Stimulated activated CD4-positive, alpha-beta T cell treated with anti-CD3 and anti-CD28 coated beads, Interleukin-1b, Interleukin-23, amount 100 ng/mL, for 24 hours (primary cell): ENCODE data around the gene SLC44A1.

Source experiments
- DNase-seq, 4 experiments: peaks; one replicate each; pipeline ENCODE4 v3.0.0-alpha.2; 2020; ENCODE audit warnings: low read depth in 4 of 4, low spot score in 1 of 4

The SLC44A1 gene

DNA sequence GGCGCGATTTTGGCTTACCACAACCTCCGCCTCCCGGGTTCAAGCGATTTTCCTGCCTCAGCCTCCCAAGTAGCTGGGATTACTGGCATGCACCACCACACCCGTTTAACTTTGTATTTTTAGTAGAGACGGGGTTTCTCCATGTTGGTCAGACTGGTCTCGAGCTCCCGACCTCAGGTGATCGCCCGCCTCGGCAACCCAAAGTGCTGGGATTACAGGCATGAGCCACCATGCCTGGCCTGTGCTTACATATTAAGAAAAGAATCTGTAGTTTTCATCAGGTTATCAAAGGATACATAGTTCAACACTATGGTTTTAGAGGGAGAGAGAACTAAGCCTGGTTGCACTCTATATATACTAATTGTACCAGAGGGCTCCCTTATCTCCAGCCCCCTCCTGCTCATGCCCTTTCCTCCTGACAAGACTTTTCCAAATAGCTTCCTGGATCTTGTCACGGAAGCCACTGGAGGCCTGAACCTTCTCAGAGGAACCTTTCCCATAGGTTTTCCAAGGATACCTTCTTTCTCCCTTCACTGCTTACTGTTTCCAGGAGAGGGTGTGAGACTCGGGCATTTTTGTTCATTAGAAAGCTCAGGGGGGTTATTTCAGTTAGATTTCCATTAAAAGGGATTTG lies 53.1 kb downstream of the SLC44A1 start:
- no peak for DNase-seq

- DNase-seq: no peak
Observed at GRCh38 chr9:105299190-105299854, 54.9 kb downstream of the SLC44A1 start.

GRCh38 chr9:105302728-105303127 lies 58.3 kb downstream of the SLC44A1 start:
- DNase-seq: no peak

- DNase-seq: no peak
Observed at GRCh38 chr9:105305856-105306255, 61.4 kb downstream of the SLC44A1 start.

- DNase-seq: no peak
Observed at GRCh38 chr9:105306351-105307140, 62.1 kb downstream of the SLC44A1 start.

DNA sequence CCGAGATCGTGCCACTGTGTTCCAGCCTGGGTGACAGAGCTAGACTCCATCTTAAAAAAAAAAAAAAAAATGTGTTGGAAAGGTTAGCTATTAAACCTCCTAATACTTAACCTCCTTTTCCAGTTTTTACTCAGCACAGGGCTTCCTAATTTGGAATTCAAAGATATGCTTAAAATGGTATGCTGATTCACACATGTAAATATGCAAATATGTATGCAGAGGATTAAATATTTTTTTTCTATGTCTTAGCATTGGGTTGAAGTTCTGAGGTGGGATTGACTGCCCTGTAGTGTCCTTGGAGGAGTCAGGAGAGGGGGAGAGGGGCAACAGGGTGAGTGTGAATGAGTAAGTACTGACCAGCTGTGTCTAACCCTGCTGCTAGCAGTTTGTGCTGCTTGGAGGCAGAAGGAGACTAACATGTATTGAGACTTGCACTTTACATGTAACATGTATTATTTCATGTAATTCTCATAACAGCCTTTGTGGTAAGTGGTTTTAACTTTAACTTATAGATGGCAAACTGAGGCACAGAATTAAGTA lies 63.2 kb downstream of the SLC44A1 start:
- DNase-seq: no peak

GRCh38 chr9:105308461-105309341 lies 64.2 kb downstream of the SLC44A1 start:
- no peak for DNase-seq

DNA sequence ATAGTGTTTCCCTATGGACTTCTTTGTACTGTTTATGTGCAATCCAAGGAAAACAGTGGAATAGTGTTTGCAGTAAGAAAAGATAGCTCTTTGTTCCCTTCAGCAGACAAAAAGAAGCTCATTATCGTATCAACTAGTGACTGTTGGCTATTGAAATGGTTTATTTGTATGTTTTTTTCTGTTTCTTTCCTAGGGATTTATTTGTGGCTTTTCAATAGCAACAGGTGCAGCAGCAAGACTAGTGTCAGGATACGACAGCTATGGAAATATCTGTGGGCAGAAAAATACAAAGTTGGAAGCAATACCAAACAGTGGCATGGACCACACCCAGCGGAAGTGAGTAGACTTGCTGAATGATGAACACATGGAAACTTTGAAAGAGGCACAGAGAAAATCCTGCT lies 65.1 kb downstream of the SLC44A1 start:
- no peak for DNase-seq

DNA sequence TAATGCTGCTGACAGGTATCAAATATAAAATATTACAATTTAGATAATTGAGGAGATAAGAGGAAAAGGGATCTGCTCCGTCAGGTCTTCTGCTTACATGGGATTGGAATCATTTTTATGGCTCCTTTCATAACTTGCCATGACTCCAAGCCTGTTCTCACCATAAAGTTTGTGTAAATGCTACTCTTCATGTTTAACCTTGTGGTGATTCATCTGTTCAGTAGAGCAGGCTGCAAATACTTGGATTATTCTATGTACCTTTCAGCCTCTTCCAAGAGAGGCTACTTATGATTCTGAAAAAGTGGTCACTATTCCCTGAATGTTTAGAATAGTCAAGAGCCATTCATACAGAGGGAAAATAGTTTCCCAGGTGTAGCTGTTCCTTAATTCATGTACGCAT lies 66.9 kb downstream of the SLC44A1 start:
- no peak for DNase-seq

DNA sequence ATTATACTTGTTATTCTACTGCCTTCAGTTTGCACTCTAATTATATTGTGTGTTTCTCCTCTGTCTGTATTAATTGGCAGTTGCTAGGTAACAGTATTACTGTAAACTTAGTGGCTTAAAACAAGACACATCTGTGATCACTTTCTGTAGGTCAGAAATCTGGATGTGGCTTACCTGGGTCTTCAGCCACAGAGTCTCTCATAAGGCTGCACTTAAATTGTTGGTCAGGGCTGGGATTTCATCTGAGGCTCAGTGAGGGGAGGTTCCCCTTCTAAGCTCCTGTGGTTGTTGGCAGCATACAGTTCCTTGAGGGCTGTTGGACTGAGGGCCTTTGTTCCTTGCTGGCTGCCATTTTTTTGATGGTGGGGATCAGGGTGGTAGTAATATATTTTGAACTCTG lies 68.8 kb downstream of the SLC44A1 start:
- DNase-seq: no peak

GRCh38 chr9:105316703-105317102 lies 72.3 kb downstream of the SLC44A1 start:
- DNase-seq: no peak

DNA sequence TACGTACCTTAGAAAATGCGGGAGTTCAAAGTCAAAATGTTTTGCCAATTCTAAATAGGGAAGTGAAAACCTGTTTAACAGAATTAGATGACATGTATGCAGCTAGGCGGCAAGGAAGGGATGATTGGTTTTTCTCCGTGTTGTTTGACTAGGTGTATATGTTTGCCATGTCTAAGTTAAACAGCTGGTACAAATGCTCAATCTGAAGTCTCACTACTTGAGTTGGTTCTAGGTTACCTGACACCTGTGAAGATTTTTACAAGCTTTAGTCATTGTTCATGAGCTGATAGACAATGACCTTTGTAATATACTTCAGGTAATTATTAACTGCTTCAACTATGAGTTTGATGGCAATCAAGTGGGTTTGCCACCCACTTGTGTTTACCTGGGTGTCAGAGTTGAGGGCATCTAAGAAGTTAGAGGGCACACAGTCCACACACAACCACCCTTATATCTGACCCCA lies 74.3 kb downstream of the SLC44A1 start:
- no peak for DNase-seq

DNA sequence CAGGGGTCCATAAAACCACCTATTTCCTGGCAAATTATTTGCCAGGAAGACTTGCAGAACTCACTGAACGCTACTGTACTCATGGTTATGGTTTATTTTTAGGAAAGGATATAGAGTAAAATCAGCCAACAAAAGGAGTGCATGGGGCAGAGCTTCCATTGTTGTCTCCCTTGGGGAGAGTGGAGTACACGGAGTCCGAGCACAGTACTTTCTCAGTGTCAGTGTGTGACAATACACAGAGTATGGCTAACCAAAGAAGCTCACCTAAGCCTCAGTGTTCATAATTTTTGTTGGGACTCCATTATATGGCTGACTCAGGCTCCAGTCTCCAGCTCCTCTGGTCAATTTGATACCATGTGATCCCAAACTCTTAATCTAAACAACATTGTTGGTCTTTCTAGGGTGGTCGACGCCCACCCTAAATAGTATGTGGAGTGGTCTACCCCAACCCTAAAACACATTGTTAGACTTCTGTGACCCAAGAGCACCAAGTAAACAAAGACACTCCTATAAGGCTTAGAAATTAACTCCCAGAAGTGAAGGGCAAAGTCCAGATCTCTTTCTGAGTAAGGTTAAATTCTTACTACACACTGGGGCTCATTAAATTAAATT lies 74.9 kb downstream of the SLC44A1 start:
- no peak for DNase-seq

GRCh38 chr9:105320568-105320967 lies 76.1 kb downstream of the SLC44A1 start:
- DNase-seq: no peak

GRCh38 chr9:105328296-105328695 lies 83.8 kb downstream of the SLC44A1 start:
- DNase-seq: no peak

GRCh38 chr9:105328872-105329718 lies 84.6 kb downstream of the SLC44A1 start:
- no peak for DNase-seq

- no peak for DNase-seq
Observed at GRCh38 chr9:105329719-105330062, 85.2 kb downstream of the SLC44A1 start.

GRCh38 chr9:105330201-105330600 lies 85.8 kb downstream of the SLC44A1 start:
- no peak for DNase-seq

DNA sequence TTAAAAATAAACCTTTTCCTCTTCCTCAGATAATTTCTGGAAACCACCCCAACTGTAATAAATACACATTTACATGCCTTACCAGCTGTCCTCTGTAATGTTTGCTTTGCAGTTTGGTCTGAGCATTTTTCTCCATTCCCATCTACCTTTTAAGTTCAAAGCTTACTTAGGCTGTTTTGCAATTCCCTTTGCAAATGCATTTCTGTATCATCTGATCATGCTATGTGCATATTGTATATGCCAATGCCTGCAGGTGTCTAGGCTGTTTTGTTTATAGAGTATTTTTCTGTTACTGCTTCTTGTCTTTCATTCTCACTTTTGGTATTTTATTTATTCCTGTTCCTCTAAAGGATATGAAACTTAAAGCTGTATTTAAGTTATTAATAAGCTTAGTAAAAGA lies 86.3 kb downstream of the SLC44A1 start:
- no peak for DNase-seq

GRCh38 chr9:105331160-105331559 lies 86.7 kb downstream of the SLC44A1 start:
- no peak for DNase-seq
